HepG2 (cell line): ENCODE data around the gene CRKL. TPM values are rescaled to one million over a fixed set of nuclear protein-coding genes. Genes with fewer than 3 reads are reported as not detected.
A peak's percentile ranks its signal among the peaks of the same experiment; 100 is the strongest.

Experiments used
- BATF2 ChIP-seq: sonication (generic); formaldehyde crosslinking; IDR thresholded peaks from 2 replicates; pipeline ENCODE4 v1.8.0; 2022; ENCODE audit warnings: mild to moderate bottlenecking, missing genetic modification reagents, moderate library complexity
- PATZ1 ChIP-seq: sonication (generic); formaldehyde crosslinking; IDR thresholded peaks from 2 replicates; pipeline ENCODE4 v1.4.0; 2020; ENCODE audit warnings: missing genetic modification reagents
- PITX1 ChIP-seq: sonication (generic); formaldehyde crosslinking; IDR thresholded peaks from 2 replicates; pipeline ENCODE4 v1.5.1; 2020; ENCODE audit warnings: mild to moderate bottlenecking, missing genetic modification reagents
- POGK ChIP-seq: sonication (generic); formaldehyde crosslinking; conservative IDR thresholded peaks from 2 replicates; pipeline ENCODE4 v1.8.0; 2022; ENCODE audit warnings: mild to moderate bottlenecking, moderate library complexity, missing genetic modification reagents
- ZBTB2 ChIP-seq: sonication (generic); formaldehyde crosslinking; IDR thresholded peaks from 2 replicates; pipeline ENCODE4 v1.8.0; 2022; ENCODE audit warnings: low read depth, missing genetic modification reagents
- ZNF10 ChIP-seq: sonication (generic); formaldehyde crosslinking; IDR thresholded peaks from 2 replicates; pipeline ENCODE4 v1.4.0; 2020; ENCODE audit warnings: mild to moderate bottlenecking, low read depth, missing genetic modification reagents, borderline replicate concordance
- ZNF251 ChIP-seq: sonication (generic); formaldehyde crosslinking; IDR thresholded peaks from 2 replicates; pipeline ENCODE4 v1.9.0; 2021; ENCODE audit warnings: mild to moderate bottlenecking, missing genetic modification reagents
- ZNF292 ChIP-seq: sonication (generic); formaldehyde crosslinking; IDR thresholded peaks from 2 replicates; pipeline ENCODE4 v1.8.1; 2022; ENCODE audit warnings: mild to moderate bottlenecking, low read depth, missing genetic modification reagents, borderline replicate concordance
- ZNF3 ChIP-seq: IDR thresholded peaks from 2 replicates; pipeline ENCODE4 v1.7.0; 2017; ENCODE audit warnings: inconsistent platforms
- polyA plus RNA-seq, 8 experiments: library from polyadenylated mRNA; depleted of rRNA in 3 of 8; stranded (reverse) in 7 of 8; unstranded in 1 of 8; fragments of >200 nt; fragmentation: Illumina TruSeq in 4 of 8; extraction: Trizol in 4 of 8; gene quantifications; 2 replicates each; pipeline versions ENCODE4 v1.2.1 to v1.2.3, GENCODE V29; 2011 to 2016; ENCODE audit warnings: low read depth in 4 of 8, missing spikeins in 1 of 8, mixed read lengths in 1 of 8; ENCODE audit not compliant: insufficient read depth in 1 of 8
- total RNA-seq, 5 experiments: library from RNA; depleted of rRNA; stranded (reverse); fragments of >200 nt; fragmentation: Illumina TruSeq; extraction: Trizol; gene quantifications; 2 replicates each; pipeline ENCODE4 v1.2.3, GENCODE V29; 2016; ENCODE audit warnings: low read depth in 1 of 5
- TF ChIP-seq, protein P1 (sequence below): sonication (generic); formaldehyde crosslinking; IDR thresholded peaks from 2 replicates; pipeline ENCODE4 v1.4.0; 2020; ENCODE audit warnings: missing genetic modification reagents, mild to moderate bottlenecking, borderline replicate concordance

CRKL gene
- total and polyA plus RNA-seq, 2 of the 13 experiments (the other 11 are each of a cell fraction or from before 2014, with no cell fraction given): 37.4 to 60.6 TPM

DNA sequence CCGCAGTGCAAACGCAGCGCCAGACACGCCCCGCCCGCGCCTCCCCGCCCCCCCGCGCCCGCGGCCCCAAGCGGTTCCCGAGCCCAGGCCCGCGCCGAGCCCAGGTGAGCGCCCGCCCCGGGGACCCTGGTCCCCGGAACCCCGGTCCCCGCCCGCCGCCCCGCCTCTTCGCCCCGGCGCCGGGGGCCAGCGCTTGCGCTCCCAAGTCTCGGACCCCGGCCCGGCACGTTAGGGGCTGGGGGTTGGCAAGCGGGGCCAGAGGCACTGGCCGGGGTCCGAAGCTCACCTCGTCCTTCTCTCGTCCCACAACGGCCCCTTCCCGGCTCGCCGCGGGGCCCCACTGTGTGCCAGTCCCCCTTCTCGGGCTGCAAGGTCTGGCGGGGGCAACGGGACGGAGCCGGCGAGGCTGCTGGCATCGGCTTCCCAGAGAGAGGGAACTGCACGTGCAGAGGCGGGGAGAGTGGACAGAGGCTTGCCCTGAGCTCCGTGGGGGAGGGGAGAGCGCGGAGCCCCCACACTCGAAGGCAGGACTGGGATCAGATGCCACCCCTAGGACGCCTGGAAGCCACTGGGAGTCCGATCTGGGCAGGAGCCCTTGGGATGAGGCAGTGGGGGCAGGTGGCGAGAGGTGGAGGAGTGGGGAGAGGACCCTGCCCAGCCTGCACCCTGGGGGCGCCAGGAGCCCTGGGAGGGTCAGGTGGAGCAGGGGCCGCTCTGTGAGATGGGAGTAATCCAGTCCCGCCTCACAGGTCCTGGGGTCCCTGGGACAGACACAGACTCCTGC is 48.1 kb downstream of the CRKL start (continued):
- TF ChIP-seq, protein P1, sequence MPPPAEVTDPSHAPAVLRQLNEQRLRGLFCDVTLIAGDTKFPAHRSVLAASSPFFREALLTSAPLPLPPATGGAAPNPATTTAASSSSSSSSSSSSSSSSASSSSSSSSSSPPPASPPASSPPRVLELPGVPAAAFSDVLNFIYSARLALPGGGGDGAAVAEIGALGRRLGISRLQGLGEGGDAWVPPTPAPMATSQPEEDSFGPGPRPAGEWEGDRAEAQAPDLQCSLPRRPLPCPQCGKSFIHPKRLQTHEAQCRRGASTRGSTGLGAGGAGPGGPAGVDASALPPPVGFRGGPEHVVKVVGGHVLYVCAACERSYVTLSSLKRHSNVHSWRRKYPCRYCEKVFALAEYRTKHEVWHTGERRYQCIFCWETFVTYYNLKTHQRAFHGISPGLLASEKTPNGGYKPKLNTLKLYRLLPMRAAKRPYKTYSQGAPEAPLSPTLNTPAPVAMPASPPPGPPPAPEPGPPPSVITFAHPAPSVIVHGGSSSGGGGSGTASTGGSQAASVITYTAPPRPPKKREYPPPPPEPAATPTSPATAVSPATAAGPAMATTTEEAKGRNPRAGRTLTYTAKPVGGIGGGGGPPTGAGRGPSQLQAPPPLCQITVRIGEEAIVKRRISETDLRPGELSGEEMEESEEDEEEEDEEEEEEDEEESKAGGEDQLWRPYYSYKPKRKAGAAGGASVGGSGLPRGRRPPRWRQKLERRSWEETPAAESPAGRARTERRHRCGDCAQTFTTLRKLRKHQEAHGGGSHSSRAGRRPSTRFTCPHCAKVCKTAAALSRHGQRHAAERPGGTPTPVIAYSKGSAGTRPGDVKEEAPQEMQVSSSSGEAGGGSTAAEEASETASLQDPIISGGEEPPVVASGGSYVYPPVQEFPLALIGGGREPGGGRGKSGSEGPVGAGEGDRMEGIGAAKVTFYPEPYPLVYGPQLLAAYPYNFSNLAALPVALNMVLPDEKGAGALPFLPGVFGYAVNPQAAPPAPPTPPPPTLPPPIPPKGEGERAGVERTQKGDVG: no peak
- TF ChIP-seq BATF2 (CRISPR knock-in tag) (0 out of 2 replicates have a peak, but pooled peaks have one; percentile 62), PITX1 (CRISPR knock-in tag) (no peak; the same call in 1 of the 2 replicates), ZNF292 (0 out of 2 replicates have a peak, but pooled peaks have one; percentile 70), PATZ1 (CRISPR knock-in tag) (peak; percentile 84), ZNF10 (CRISPR knock-in tag) (no peak), POGK (CRISPR knock-in tag) (peak; percentile 61; the same call in 1 of the 2 replicates), ZBTB2 (0 out of 2 replicates have a peak, but pooled peaks have one; percentile 53), ZNF251 (CRISPR knock-in tag) (no peak), ZNF3 (CRISPR knock-in tag) (no peak)
